Ovary (tissue), 3 donors: ENCODE results near the gene ANP32B.

ENCODE experiments used
- CTCF ChIP-seq, 3 donors: fragments of 450-650 bp in 2 of 3; fragments of 200-600 bp in 1 of 3; IDR thresholded peaks; one replicate each; pipeline versions ENCODE4 v1.5.1 to v1.8.0; 2016 to 2022; ENCODE audit warnings: antibody characterized with exemption in 3 of 3, mild to moderate bottlenecking in 1 of 3
- EP300 ChIP-seq: sonication (generic); formaldehyde crosslinking; IDR thresholded peaks from one replicate; pipeline ENCODE4 v1.6.1; 2017; ENCODE audit warnings: antibody characterized with exemption
- POLR2A ChIP-seq: fragments of 450-650 bp; IDR thresholded peaks from one replicate; pipeline ENCODE4 v1.6.1; 2017; ENCODE audit warnings: antibody characterized with exemption, mild to moderate bottlenecking, moderate library complexity
- donor health status: DM: no; HTN: no; CAD: no.

DNA sequence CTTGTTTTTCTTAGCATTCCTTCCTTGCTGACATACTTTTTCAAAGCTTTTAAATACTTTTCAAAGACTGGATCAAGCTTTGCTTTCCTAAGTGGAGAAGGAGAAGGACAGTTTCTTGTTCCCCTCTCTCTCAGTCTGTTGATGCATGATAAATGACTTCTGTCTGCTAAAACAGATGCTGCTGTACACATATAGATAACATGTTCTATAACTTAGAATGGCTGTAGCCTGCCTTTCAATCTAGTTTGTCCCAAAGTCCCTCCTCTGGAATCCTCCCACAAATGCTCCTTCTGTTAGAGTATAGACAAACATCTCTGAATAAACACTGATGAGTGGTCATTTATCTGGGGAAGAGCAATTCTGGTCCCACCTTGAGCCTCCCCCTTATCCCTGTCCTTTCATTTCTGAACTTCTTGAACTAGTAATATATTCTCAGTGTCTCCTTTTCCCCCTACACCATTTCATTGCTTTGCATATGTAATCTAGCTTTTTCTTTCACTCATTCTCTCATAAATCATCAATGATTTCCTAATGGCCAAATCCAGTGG, 39.8 kb upstream of the ANP32B start:
- no peak for TF ChIP-seq CTCF (IDR thresholded peaks at IDR 0.05)
- no peak for TF ChIP-seq POLR2A
- TF ChIP-seq EP300: no peak
